HL-60/S4 treated with retinoic acid at 250 ng/mL for 4 days and 3 days (cell line): ENCODE measurements around the gene ZNF439.
"Not testable (repeated sequence)": the region's sequence is repeated elsewhere in the genome, so short reads cannot be mapped to it uniquely, and the experiment has no call there.

Source experiments
- in situ Hi-C: fragments of 300-500 bp; cut with MboI; formaldehyde crosslinking; loops from 2 replicates; pipeline ENCODE4 v1.7.0; 2022; ENCODE audit warnings: low sequenced_read_pairs

The ZNF439 gene

GRCh38 chr19:11867766-11868165, 19.2 kb downstream of the ZNF439 start:
- in situ Hi-C loops = not testable (repeated sequence)

GRCh38 chr19:11868188-11868587, 19.7 kb downstream of the ZNF439 start:
- in situ Hi-C loops = no loop called here

- in situ Hi-C loops = no loop called here
Observed at GRCh38 chr19:11872624-11873023, 24.1 kb downstream of the ZNF439 start.

GRCh38 chr19:11873762-11874161, 25.2 kb downstream of the ZNF439 start:
- in situ Hi-C loops = no loop called here

GRCh38 chr19:11879687-11880266, 31.3 kb downstream of the ZNF439 start:
- in situ Hi-C loops = not testable (repeated sequence)

GRCh38 chr19:11880598-11880997, 32.1 kb downstream of the ZNF439 start:
- in situ Hi-C loops = no loop called here

- in situ Hi-C loops = no loop called here
Observed at GRCh38 chr19:11881151-11881800, 32.8 kb downstream of the ZNF439 start.

- in situ Hi-C loops = no loop called here
Observed at GRCh38 chr19:11882606-11883005, 34.1 kb downstream of the ZNF439 start.

GRCh38 chr19:11887234-11887610, 38.7 kb downstream of the ZNF439 start:
- in situ Hi-C loops = no loop called here

GRCh38 chr19:11887611-11888531, 39.3 kb downstream of the ZNF439 start, which contains the start of gene ZNF69:
TSS of gene ZNF69 (plus strand) at chr19:11887782. CDS start at chr19:11887924, 142 bp downstream.
- in situ Hi-C loops = no loop called here

- in situ Hi-C loops = not testable (repeated sequence)
Observed at GRCh38 chr19:11889901-11890300, 41.4 kb downstream of the ZNF439 start.

GRCh38 chr19:11890634-11891033, 42.1 kb downstream of the ZNF439 start:
- in situ Hi-C loops = no loop called here

GRCh38 chr19:11894851-11895250, 46.3 kb downstream of the ZNF439 start:
- in situ Hi-C loops = no loop called here

GRCh38 chr19:11902228-11902627, 53.7 kb downstream of the ZNF439 start:
- in situ Hi-C loops = no loop called here

GRCh38 chr19:11905928-11906327, 57.4 kb downstream of the ZNF439 start:
- in situ Hi-C loops = no loop called here

GRCh38 chr19:11911937-11912336, 63.4 kb downstream of the ZNF439 start:
- in situ Hi-C loops = not testable (repeated sequence)

- in situ Hi-C loops = not testable (repeated sequence)
Observed at GRCh38 chr19:11914417-11915051, 66.0 kb downstream of the ZNF439 start.
